T-helper 9 cell (primary cell): Measurements from ENCODE around the gene MARCHF5.

Source experiments
- DNase-seq: peaks from one replicate; pipeline ENCODE4 v3.0.0-alpha.2; 2020
- total RNA-seq, 2 donors: gene quantifications; one replicate each; lab custom pipeline; 2026; lab: John Stamatoyannopoulos, UW

The MARCHF5 gene
- 32.4 to 37.2 reads per million in 2 donors for total RNA-seq

GRCh38 chr10:92290837-92291615, at the start of gene MARCHF5, which contains the start of gene CPEB3:
Gene MARCHF5, plus strand, starts transcription at chr10:92291167. Its CDS starts 328 bp downstream, at chr10:92291495.
Gene CPEB3, minus strand, starts transcription at chr10:92291078. Its CDS starts 50,728 bp downstream, at chr10:92240350.
- peak; percentile 86 for DNase-seq

GRCh38 chr10:92241501-92241900, 49.5 kb upstream of the MARCHF5 start:
- no peak for DNase-seq

GRCh38 chr10:92242380-92242779, 48.6 kb upstream of the MARCHF5 start:
- DNase-seq: no peak

GRCh38 chr10:92242910-92243671, 47.9 kb upstream of the MARCHF5 start:
- peak; percentile 10 for DNase-seq

GRCh38 chr10:92244796-92245195, 46.2 kb upstream of the MARCHF5 start:
- DNase-seq: no peak

GRCh38 chr10:92248566-92248965, 42.4 kb upstream of the MARCHF5 start:
- DNase-seq: no peak

- DNase-seq: no peak
Measured at GRCh38 chr10:92263396-92263795, 27.6 kb upstream of the MARCHF5 start.

- no peak for DNase-seq
Measured at GRCh38 chr10:92264249-92264648, 26.7 kb upstream of the MARCHF5 start.

GRCh38 chr10:92265687-92266258, 25.2 kb upstream of the MARCHF5 start:
- no peak for DNase-seq

- no peak for DNase-seq
Measured at GRCh38 chr10:92267343-92267742, 23.6 kb upstream of the MARCHF5 start.

GRCh38 chr10:92268748-92269147, 22.2 kb upstream of the MARCHF5 start:
- DNase-seq: no peak

GRCh38 chr10:92274071-92274470, 16.9 kb upstream of the MARCHF5 start:
- no peak for DNase-seq

- DNase-seq: no peak
Measured at GRCh38 chr10:92278996-92279696, 11.8 kb upstream of the MARCHF5 start.

- DNase-seq: no peak
Measured at GRCh38 chr10:92284112-92284704, 6.8 kb upstream of the MARCHF5 start.

- peak; percentile 25 for DNase-seq
Measured at GRCh38 chr10:92290076-92290836, 711 bp upstream of the MARCHF5 start.

- no peak for DNase-seq
Measured at GRCh38 chr10:92291616-92291865, 574 bp downstream of the MARCHF5 start.

- DNase-seq: peak; percentile 21
Measured at GRCh38 chr10:92291921-92292845, 1.2 kb downstream of the MARCHF5 start.

GRCh38 chr10:92298487-92298886, 7.5 kb downstream of the MARCHF5 start:
- DNase-seq: no peak

GRCh38 chr10:92303096-92303495, 12.1 kb downstream of the MARCHF5 start:
- no peak for DNase-seq

- no peak for DNase-seq
Measured at GRCh38 chr10:92304061-92304460, 13.1 kb downstream of the MARCHF5 start.
